GM12878 (cell line): ENCODE measurements around the gene SEMA4A. TPM values are rescaled to one million over a fixed set of nuclear protein-coding genes. Genes with fewer than 3 reads are reported as not detected.
A peak's percentile ranks its signal among the peaks of the same experiment; 100 is the strongest.

Source experiments
- BRCA1 ChIP-seq: IDR thresholded peaks from 2 replicates; pipeline ENCODE4 v1.6.1; 2011; ENCODE audit warnings: low read depth, low read length, improper control_type of control experiment
- CBFB ChIP-seq: IDR thresholded peaks from 2 replicates; pipeline ENCODE4 v1.6.1; 2016; ENCODE audit warnings: antibody characterized with exemption, low read depth
- CHD4 ChIP-seq: fragments of 200-600 bp; sonication (generic); IDR thresholded peaks from 2 replicates; pipeline ENCODE4 v1.6.1; 2016; ENCODE audit warnings: mild to moderate bottlenecking
- ETV6 ChIP-seq, 2 experiments: fragments of 450-650 bp in 1 of 2; IDR thresholded peaks in 1 of 2; conservative IDR thresholded peaks in 1 of 2; 2 replicates each; pipeline ENCODE4 v1.6.1; 2014; ENCODE audit warnings: antibody characterized with exemption in 1 of 2, borderline replicate concordance in 1 of 2, low read depth in 1 of 2, mild to moderate bottlenecking in 1 of 2, moderate library complexity in 1 of 2
- NR2F1 ChIP-seq: fragments of 450-650 bp; conservative IDR thresholded peaks from 2 replicates; pipeline ENCODE4 v1.6.1; 2017; ENCODE audit warnings: mild to moderate bottlenecking
- NRF1 ChIP-seq: conservative IDR thresholded peaks from 2 replicates; pipeline ENCODE4 v1.6.1; 2011; ENCODE audit warnings: mild to moderate bottlenecking, low read depth, low read length, improper control_type of control experiment
- PAX5 ChIP-seq: IDR thresholded peaks from 2 replicates; pipeline ENCODE4 v1.6.1; 2011; ENCODE audit warnings: low read depth, low read length, borderline replicate concordance
- POLR2AphosphoS5 ChIP-seq: IDR thresholded peaks from 2 replicates; pipeline ENCODE4 v1.6.1; 2011; ENCODE audit warnings: mild to moderate bottlenecking, low read length, inconsistent platforms
- RAD21 ChIP-seq: IDR thresholded peaks from 2 replicates; pipeline ENCODE4 v1.6.1; 2011; ENCODE audit warnings: mild to moderate bottlenecking, low read depth, low read length, moderate library complexity; ENCODE audit not compliant: insufficient read depth
- SMC3 ChIP-seq: IDR thresholded peaks from 2 replicates; pipeline ENCODE4 v1.6.1; 2011; ENCODE audit warnings: low read length, improper control_type of control experiment, borderline replicate concordance
- polyA plus RNA-seq, 11 experiments: library from polyadenylated mRNA; depleted of rRNA in 4 of 11; unstranded in 6 of 11; stranded (reverse) in 5 of 11; fragments of >200 nt; fragmentation: Nextera tagmentation in 4 of 11; fragmentation: Illumina TruSeq in 1 of 11; extraction: Ambion mirVana in 4 of 11; extraction: Trizol in 1 of 11; gene quantifications; 1 replicate in 1 of 11; 2 replicates in 10 of 11; pipeline versions ENCODE4 v1.2.1 to v1.2.3, GENCODE V29; 2011 to 2016; ENCODE audit warnings: inconsistent platforms in 2 of 11, missing spikeins in 2 of 11, low read depth in 1 of 11
- total RNA-seq, 4 experiments: library from RNA; depleted of rRNA in 3 of 4; stranded (reverse); fragments of >200 nt in 3 of 4; fragmentation: Illumina TruSeq in 1 of 4; extraction: Trizol in 1 of 4; gene quantifications; 2 replicates each; pipeline versions ENCODE4 v1.2.1 to v1.2.3, GENCODE V29; 2013 to 2021
- TF ChIP-seq, protein P1 (sequence below): fragments of 450-650 bp; IDR thresholded peaks from 2 replicates; pipeline ENCODE4 v1.6.1; 2017; ENCODE audit warnings: mild to moderate bottlenecking, moderate library complexity
- TF ChIP-seq, protein P2 (sequence below): fragments of 450-650 bp; IDR thresholded peaks from 2 replicates; pipeline ENCODE4 v1.6.1; 2016; ENCODE audit warnings: mild to moderate bottlenecking
- TF ChIP-seq, protein P3 (sequence below), 3 experiments: IDR thresholded peaks in 2 of 3; conservative IDR thresholded peaks in 1 of 3; 2 replicates each; pipeline ENCODE4 v1.5.1; 2011; ENCODE audit warnings: low read depth in 3 of 3, low read length in 3 of 3, mild to moderate bottlenecking in 3 of 3, control low read depth in 2 of 3, moderate library complexity in 2 of 3, inconsistent platforms in 1 of 3, mixed read lengths in 1 of 3; ENCODE audit not compliant: control insufficient read depth in 2 of 3, insufficient read depth in 1 of 3; ENCODE audit errors: extremely low read depth in 1 of 3
- TF ChIP-seq, protein P4 (sequence below): IDR thresholded peaks from 2 replicates; pipeline ENCODE4 v1.6.1; 2012; ENCODE audit warnings: improper control_type of control experiment, low read depth, low read length; ENCODE audit not compliant: insufficient replicate concordance

SEMA4A gene
- total and polyA plus RNA-seq, 10 of the 15 experiments (the other 5 are each of a cell fraction or from before 2014, with no cell fraction given): 2.6 to 64.2 (median 32.8) TPM

DNA sequence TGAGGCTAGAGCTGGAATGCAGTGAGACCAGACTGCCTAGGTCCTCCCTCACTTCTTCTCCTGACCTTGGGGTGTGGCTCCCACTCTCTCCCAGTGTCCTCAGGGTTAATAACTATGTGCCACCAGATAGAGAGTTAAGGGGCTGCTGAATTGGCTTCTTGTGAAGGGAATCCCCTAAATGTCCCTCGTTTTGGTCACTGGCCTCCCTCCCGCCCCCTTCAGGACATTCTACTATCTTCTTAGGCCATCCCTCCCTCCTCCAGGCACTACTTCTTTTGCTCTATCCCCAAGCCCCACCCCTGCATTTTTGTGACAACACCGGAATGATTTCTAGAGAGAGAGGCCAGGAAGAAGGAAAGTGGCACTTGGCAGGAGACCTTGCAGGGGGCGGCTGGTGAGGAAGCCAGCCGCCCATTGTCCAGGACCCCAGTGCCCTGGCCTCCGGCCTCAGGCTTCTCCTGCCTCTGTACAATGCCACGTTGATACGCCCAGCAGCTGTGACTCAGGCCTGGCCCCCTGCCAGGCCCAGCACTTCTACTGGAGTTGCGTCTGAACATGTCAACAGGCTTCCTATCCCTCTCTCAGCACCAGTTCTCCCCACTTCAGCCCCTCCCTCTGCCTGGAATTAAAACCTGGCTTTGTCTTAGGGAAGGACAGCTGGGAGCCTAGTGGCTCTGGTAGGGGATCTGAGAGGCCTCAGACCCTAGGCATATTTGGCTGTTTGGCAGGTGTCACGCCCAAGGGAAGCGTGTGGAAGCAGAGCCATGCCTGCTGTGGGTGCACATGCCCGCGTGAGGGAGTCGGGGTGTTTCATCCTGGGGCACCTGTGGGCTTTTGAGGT is 29.8 kb upstream of the SEMA4A start (continued):
- TF ChIP-seq, protein P1, sequence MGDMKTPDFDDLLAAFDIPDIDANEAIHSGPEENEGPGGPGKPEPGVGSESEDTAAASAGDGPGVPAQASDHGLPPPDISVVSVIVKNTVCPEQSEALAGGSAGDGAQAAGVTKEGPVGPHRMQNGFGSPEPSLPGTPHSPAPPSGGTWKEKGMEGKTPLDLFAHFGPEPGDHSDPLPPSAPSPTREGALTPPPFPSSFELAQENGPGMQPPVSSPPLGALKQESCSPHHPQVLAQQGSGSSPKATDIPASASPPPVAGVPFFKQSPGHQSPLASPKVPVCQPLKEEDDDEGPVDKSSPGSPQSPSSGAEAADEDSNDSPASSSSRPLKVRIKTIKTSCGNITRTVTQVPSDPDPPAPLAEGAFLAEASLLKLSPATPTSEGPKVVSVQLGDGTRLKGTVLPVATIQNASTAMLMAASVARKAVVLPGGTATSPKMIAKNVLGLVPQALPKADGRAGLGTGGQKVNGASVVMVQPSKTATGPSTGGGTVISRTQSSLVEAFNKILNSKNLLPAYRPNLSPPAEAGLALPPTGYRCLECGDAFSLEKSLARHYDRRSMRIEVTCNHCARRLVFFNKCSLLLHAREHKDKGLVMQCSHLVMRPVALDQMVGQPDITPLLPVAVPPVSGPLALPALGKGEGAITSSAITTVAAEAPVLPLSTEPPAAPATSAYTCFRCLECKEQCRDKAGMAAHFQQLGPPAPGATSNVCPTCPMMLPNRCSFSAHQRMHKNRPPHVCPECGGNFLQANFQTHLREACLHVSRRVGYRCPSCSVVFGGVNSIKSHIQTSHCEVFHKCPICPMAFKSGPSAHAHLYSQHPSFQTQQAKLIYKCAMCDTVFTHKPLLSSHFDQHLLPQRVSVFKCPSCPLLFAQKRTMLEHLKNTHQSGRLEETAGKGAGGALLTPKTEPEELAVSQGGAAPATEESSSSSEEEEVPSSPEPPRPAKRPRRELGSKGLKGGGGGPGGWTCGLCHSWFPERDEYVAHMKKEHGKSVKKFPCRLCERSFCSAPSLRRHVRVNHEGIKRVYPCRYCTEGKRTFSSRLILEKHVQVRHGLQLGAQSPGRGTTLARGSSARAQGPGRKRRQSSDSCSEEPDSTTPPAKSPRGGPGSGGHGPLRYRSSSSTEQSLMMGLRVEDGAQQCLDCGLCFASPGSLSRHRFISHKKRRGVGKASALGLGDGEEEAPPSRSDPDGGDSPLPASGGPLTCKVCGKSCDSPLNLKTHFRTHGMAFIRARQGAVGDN: 0 out of 2 replicates have a peak, but pooled peaks have one; percentile 55
- TF ChIP-seq PAX5 (no peak), RAD21 (0 out of 2 replicates have a peak, but pooled peaks have one; percentile 4), SMC3 (peak; percentile 17; the same call in 1 of the 2 replicates), CBFB (no peak; the same call in 1 of the 2 replicates), BRCA1 (no peak), ETV6 (conservative IDR thresholded peaks at IDR 0.05 in 1 of 2, IDR thresholded peaks at IDR 0.05 in 1 of 2; ENCODE audit: borderline replicate concordance in 1 of 2, low read depth in 1 of 2) (0 out of 4 replicates have a peak, but pooled peaks of 1 of the 2 experiments have one; percentile 7), NRF1 (no peak), NR2F1 (0 out of 2 replicates have a peak, but pooled peaks have one; percentile 0), POLR2AphosphoS5 (peak; percentile 52; the same call in 1 of the 2 replicates), CHD4 (no peak)
- TF ChIP-seq, protein P2, sequence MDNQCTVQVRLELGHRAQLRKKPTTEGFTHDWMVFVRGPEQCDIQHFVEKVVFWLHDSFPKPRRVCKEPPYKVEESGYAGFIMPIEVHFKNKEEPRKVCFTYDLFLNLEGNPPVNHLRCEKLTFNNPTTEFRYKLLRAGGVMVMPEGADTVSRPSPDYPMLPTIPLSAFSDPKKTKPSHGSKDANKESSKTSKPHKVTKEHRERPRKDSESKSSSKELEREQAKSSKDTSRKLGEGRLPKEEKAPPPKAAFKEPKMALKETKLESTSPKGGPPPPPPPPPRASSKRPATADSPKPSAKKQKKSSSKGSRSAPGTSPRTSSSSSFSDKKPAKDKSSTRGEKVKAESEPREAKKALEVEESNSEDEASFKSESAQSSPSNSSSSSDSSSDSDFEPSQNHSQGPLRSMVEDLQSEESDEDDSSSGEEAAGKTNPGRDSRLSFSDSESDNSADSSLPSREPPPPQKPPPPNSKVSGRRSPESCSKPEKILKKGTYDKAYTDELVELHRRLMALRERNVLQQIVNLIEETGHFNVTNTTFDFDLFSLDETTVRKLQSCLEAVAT: peak; percentile 93
- TF ChIP-seq, protein P3, sequence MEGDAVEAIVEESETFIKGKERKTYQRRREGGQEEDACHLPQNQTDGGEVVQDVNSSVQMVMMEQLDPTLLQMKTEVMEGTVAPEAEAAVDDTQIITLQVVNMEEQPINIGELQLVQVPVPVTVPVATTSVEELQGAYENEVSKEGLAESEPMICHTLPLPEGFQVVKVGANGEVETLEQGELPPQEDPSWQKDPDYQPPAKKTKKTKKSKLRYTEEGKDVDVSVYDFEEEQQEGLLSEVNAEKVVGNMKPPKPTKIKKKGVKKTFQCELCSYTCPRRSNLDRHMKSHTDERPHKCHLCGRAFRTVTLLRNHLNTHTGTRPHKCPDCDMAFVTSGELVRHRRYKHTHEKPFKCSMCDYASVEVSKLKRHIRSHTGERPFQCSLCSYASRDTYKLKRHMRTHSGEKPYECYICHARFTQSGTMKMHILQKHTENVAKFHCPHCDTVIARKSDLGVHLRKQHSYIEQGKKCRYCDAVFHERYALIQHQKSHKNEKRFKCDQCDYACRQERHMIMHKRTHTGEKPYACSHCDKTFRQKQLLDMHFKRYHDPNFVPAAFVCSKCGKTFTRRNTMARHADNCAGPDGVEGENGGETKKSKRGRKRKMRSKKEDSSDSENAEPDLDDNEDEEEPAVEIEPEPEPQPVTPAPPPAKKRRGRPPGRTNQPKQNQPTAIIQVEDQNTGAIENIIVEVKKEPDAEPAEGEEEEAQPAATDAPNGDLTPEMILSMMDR (IDR thresholded peaks at IDR 0.05 in 2 of 3, conservative IDR thresholded peaks at IDR 0.05 in 1 of 3; ENCODE audit: control insufficient read depth in 2 of 3, extremely low read depth in 1 of 3, insufficient read depth in 1 of 3, low read depth in 3 of 3, low read length in 3 of 3): peak; percentile 25 to 32 (median 29); a peak in 4 of 6 replicates
- TF ChIP-seq, protein P4, sequence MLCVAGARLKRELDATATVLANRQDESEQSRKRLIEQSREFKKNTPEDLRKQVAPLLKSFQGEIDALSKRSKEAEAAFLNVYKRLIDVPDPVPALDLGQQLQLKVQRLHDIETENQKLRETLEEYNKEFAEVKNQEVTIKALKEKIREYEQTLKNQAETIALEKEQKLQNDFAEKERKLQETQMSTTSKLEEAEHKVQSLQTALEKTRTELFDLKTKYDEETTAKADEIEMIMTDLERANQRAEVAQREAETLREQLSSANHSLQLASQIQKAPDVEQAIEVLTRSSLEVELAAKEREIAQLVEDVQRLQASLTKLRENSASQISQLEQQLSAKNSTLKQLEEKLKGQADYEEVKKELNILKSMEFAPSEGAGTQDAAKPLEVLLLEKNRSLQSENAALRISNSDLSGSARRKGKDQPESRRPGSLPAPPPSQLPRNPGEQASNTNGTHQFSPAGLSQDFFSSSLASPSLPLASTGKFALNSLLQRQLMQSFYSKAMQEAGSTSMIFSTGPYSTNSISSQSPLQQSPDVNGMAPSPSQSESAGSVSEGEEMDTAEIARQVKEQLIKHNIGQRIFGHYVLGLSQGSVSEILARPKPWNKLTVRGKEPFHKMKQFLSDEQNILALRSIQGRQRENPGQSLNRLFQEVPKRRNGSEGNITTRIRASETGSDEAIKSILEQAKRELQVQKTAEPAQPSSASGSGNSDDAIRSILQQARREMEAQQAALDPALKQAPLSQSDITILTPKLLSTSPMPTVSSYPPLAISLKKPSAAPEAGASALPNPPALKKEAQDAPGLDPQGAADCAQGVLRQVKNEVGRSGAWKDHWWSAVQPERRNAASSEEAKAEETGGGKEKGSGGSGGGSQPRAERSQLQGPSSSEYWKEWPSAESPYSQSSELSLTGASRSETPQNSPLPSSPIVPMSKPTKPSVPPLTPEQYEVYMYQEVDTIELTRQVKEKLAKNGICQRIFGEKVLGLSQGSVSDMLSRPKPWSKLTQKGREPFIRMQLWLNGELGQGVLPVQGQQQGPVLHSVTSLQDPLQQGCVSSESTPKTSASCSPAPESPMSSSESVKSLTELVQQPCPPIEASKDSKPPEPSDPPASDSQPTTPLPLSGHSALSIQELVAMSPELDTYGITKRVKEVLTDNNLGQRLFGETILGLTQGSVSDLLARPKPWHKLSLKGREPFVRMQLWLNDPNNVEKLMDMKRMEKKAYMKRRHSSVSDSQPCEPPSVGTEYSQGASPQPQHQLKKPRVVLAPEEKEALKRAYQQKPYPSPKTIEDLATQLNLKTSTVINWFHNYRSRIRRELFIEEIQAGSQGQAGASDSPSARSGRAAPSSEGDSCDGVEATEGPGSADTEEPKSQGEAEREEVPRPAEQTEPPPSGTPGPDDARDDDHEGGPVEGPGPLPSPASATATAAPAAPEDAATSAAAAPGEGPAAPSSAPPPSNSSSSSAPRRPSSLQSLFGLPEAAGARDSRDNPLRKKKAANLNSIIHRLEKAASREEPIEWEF: no peak
